NCI-H82 (cell line): ENCODE results near the gene RC3H2.
"Not testable (repeated sequence)": the region's sequence is repeated elsewhere in the genome, so short reads cannot be mapped to it uniquely, and the experiment has no call there.

Experiments used
- DNase-seq: peaks from one replicate; lab custom pipeline; 2025; lab: John Stamatoyannopoulos, UW

RC3H2 gene

GRCh38 chr9:122846371-122846940 is 58.7 kb downstream of the RC3H2 start:
- DNase-seq, result no peak

- DNase-seq, result no peak
Observed at GRCh38 chr9:122845116-122845515, 60.0 kb downstream of the RC3H2 start.

DNA sequence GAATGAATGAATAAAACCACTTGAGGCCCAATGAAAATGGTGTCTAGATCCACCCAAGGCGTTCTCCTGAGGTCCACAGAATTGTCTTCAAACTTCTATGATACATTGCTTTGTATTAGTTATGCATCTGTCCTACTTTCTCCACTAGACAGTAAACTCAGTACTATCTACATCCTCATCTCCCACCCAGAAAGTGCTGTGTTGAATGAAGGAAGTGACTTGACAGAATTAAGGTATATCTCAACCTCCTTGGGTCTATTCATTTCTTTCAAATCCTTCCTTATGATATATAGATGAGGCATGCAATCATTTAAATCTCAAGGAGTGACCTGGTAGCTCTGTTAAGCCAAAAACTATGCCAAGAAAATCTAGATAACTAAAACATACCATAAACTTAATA is 61.0 kb downstream of the RC3H2 start:
- no peak for DNase-seq

DNA sequence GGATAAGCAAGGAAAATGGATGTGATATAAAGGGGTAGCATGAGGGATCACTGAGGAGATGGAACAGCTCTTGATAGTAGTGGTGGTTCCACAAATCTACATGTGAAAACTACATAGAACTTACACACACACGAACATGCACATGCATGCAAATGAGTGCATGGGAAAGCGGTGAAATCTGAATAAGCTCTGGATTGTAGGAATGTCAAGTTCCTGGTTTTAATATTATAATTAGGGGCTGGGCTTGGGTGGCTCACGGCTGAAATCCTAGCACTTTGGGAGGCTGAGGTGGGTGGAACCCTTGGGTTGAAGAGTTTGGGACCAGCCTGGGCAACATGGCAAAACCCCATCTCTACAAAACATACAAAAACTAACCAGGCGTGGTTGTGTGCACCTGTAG is 63.7 kb downstream of the RC3H2 start:
- DNase-seq, result no peak

- not testable (repeated sequence) for DNase-seq
Observed at GRCh38 chr9:122838441-122838840, 66.7 kb downstream of the RC3H2 start.

GRCh38 chr9:122837266-122837850 is 67.8 kb downstream of the RC3H2 start:
- DNase-seq, result no peak

- DNase-seq, result peak; percentile 18
Observed at GRCh38 chr9:122835313-122835731, 69.8 kb downstream of the RC3H2 start.

DNA sequence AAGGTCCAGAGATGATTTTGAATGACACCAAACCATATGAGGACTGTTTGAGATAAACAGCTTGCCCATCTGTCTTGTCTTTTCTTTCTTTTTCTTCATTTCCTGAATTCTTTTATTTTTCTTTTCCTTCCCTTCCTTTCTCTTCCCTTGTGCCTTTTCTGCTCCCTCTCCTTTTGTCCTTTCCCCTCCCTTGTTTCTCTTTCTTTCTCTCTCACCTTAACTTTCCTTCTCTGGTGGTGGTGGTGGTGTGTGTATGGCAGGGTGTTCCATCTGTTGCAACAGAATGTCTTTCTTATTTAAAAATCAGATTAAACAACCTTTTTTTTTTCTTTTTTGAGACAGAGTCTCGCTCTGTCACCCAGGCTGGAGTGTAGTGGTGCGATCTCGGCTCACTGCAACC is 73.0 kb downstream of the RC3H2 start:
- DNase-seq, result no peak

GRCh38 chr9:122828965-122829284 is 76.2 kb downstream of the RC3H2 start:
- not testable (repeated sequence) for DNase-seq

DNA sequence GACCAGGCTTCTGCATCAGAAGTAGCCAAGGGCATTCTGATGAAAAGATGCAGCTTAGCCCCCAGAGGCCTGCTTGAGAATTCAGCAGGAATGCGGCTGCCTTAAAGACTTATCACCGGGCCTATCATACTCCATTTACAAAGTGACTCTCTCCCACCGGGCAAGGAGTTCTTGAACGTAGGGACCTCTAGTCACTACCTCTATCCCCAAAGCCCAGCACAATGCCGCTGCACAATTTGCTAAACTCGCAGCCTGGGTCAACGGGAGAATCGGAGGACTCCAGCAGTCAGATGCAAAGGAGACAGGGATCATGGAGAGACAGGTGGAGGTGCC is 77.4 kb downstream of the RC3H2 start:
- peak; percentile 47 for DNase-seq

- no peak for DNase-seq
Observed at GRCh38 chr9:122822938-122823337, 82.2 kb downstream of the RC3H2 start.

DNA sequence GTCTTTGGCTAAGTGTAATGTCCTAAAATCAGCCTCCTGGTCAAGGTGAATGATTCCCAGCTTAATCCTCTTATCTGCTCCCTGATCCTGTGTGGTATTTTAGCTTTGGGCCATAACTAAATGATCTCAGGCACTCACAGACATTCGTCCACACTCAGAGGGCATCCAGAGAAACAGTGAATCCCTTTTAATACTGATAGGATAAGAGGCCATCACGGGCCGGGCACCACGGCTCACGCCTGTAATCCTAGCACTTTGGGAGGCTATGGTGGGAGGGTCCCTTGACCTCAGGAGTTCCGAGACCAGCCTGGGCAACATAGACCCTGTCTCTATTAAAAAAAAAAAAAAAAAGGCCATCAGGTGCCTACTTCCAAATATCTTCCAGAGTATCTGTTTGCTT is 83.1 kb downstream of the RC3H2 start:
- peak; percentile 68 for DNase-seq

DNA sequence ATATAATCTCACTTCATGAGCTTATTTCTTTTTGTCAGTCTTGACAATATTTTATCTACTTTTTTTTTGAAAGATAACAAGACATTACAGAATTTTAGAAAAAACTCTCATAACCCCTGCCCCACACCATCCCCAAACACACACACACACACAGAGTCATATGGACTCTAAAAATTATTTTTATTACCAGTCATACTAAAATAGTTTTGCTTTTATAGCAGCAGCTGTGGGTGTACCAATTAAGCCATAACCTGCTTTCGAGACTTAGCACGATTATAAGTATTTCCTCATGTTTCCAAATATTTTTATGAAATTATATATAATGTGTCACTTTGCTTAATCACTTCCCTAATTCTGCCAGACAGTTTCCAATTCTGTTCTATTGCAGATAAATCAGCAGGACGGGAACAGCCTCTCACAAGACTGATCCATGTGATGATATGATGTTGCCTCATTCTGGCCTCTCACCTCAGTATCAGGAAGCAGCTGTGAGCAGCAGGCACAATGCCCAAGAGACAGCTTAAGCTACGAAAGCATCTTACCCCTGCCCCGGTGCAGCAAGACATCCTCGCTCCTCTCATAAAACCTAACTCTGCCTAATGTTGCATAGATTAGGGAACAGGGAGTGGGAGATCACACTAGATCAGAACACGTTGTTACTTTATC is 83.7 kb downstream of the RC3H2 start:
- DNase-seq, result peak; percentile 82

GRCh38 chr9:122820490-122820845 is 84.7 kb downstream of the RC3H2 start:
- no peak for DNase-seq

GRCh38 chr9:122819791-122820489 is 85.2 kb downstream of the RC3H2 start:
- no peak for DNase-seq

DNA sequence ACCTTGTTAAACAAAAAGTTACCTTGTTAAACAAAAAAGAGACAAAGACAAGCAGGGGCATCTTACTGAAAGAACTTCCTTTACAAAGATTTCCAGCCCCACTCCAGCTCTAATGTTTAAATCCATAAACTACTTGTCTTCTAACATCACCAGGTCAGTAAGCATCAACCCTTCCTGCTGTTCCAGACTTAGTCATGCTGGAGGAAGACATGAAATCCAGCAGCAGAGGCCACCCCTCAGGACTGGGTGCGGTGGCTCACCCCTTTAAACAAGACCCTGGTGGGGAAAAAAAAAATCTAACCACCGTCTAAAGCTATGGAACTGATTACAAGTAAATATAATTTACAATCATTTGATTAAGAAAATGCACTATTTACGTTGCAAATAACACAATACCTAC is 85.8 kb downstream of the RC3H2 start:
- DNase-seq, result no peak

GRCh38 chr9:122816163-122816867 is 88.8 kb downstream of the RC3H2 start:
- DNase-seq, result no peak

GRCh38 chr9:122815544-122815943 is 89.6 kb downstream of the RC3H2 start:
- no peak for DNase-seq

DNA sequence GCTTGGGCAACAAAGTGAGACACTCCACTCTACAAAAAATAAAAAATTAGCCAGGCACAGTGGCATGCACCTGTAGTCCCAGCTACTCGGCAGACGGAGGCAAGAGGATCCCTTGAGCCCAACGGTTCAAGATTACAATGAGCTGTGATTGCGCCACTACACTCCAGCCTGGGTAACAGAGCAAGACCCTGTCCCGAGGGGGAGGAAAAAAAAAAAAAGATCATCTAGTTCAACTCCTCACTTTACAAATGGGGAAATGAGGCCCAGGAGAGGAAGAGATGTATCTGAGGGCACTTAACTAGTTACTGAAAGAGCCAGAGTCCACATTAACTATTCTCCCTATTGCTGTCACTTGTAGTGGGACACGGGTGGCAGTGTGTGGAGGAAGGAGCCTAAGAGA is 90.6 kb downstream of the RC3H2 start:
- no peak for DNase-seq

GRCh38 chr9:122812736-122813135 is 92.4 kb downstream of the RC3H2 start:
- no peak for DNase-seq

- peak; percentile 88 for DNase-seq
Observed at GRCh38 chr9:122810306-122810946, 94.7 kb downstream of the RC3H2 start.

- not testable (repeated sequence) for DNase-seq
Observed at GRCh38 chr9:122809261-122809660, 95.9 kb downstream of the RC3H2 start.
